Activated T-cell treated with anti-CD3 and anti-CD28 coated beads, Interleukin-2, amount 50 U/mL, for 48 hours (primary cell): ENCODE measurements around the gene KCNN3.

Source experiments
- DNase-seq, 2 experiments: peaks; one replicate each; pipeline ENCODE4 v3.0.0-alpha.2; 2020

KCNN3 gene

GRCh38 chr1:154747740-154748404, 122.2 kb downstream of the KCNN3 start:
- DNase-seq, result peak; percentile 72 to 77

- DNase-seq, result peak in 1 of 2 experiments; percentile 18
Measured at GRCh38 chr1:154747380-154747739, 122.7 kb downstream of the KCNN3 start.

GRCh38 chr1:154746622-154747299, 123.3 kb downstream of the KCNN3 start:
- DNase-seq, result no peak

- no peak for DNase-seq
Measured at GRCh38 chr1:154745750-154746425, 124.2 kb downstream of the KCNN3 start.

- peak; percentile 64 to 67 for DNase-seq
Measured at GRCh38 chr1:154745286-154745731, 124.8 kb downstream of the KCNN3 start.

GRCh38 chr1:154744352-154745035, 125.6 kb downstream of the KCNN3 start:
- DNase-seq, result no peak

GRCh38 chr1:154743526-154744036, 126.5 kb downstream of the KCNN3 start:
- no peak for DNase-seq

- no peak for DNase-seq
Measured at GRCh38 chr1:154742606-154743005, 127.5 kb downstream of the KCNN3 start.

GRCh38 chr1:154741741-154742495, 128.2 kb downstream of the KCNN3 start:
- DNase-seq, result no peak

GRCh38 chr1:154741327-154741726, 128.8 kb downstream of the KCNN3 start:
- DNase-seq, result no peak

GRCh38 chr1:154739654-154740053, 130.4 kb downstream of the KCNN3 start:
- DNase-seq, result no peak

GRCh38 chr1:154736841-154737240, 133.2 kb downstream of the KCNN3 start:
- DNase-seq, result peak; percentile 72 to 77

GRCh38 chr1:154735804-154736168, 134.3 kb downstream of the KCNN3 start:
- no peak for DNase-seq

GRCh38 chr1:154735061-154735803, 134.8 kb downstream of the KCNN3 start:
- DNase-seq, result no peak

GRCh38 chr1:154733621-154734020, 136.5 kb downstream of the KCNN3 start:
- DNase-seq, result no peak

GRCh38 chr1:154730986-154731489, 139.0 kb downstream of the KCNN3 start:
- DNase-seq, result no peak

GRCh38 chr1:154730259-154730658, 139.8 kb downstream of the KCNN3 start:
- no peak for DNase-seq

GRCh38 chr1:154729577-154729976, 140.5 kb downstream of the KCNN3 start:
- no peak for DNase-seq

- no peak for DNase-seq
Measured at GRCh38 chr1:154729031-154729442, 141.0 kb downstream of the KCNN3 start.

GRCh38 chr1:154726896-154727753, 143.0 kb downstream of the KCNN3 start:
- DNase-seq, result no peak
